H1 (cell line): ENCODE measurements around the gene POU2F1. TPM values are rescaled to one million over a fixed set of nuclear protein-coding genes. Genes with fewer than 3 reads are reported as not detected.

Experiments used
- ASH2L ChIP-seq: fragments of 200-600, 300-600 bp; sonication (generic); IDR thresholded peaks from one replicate; pipeline ENCODE4 v1.7.1; 2017; ENCODE audit warnings: low read length
- ATF3 ChIP-seq: IDR thresholded peaks from 2 replicates; pipeline ENCODE4 v1.6.1; 2011; ENCODE audit warnings: low read depth, mild to moderate bottlenecking, low read length; ENCODE audit not compliant: insufficient read depth
- CREB1 ChIP-seq: IDR thresholded peaks from 2 replicates; pipeline ENCODE4 v1.6.1; 2012; ENCODE audit warnings: inconsistent platforms
- CTBP2 ChIP-seq: IDR thresholded peaks from 2 replicates; pipeline ENCODE4 v1.7.0; 2011; ENCODE audit warnings: borderline replicate concordance, mild to moderate bottlenecking, moderate library complexity, mixed read lengths, low read length; ENCODE audit not compliant: insufficient read depth, insufficient read length
- CTCF ChIP-seq, 3 experiments: IDR thresholded peaks; 1 replicate in 2 of 3; 2 replicates in 1 of 3; pipeline versions ENCODE4 v1.5.1 to v1.6.1; 2011; ENCODE audit warnings: low read length in 3 of 3, mild to moderate bottlenecking in 3 of 3, inconsistent platforms in 2 of 3, low read depth in 1 of 3, moderate library complexity in 1 of 3; ENCODE audit not compliant: insufficient read depth in 1 of 3; ENCODE audit errors: control extremely low read depth in 1 of 3
- EGR1 ChIP-seq: IDR thresholded peaks from 2 replicates; pipeline ENCODE4 v1.6.1; 2011; ENCODE audit warnings: low read depth, low read length, borderline replicate concordance
- KDM4A ChIP-seq: IDR thresholded peaks from one replicate; pipeline ENCODE4 v1.7.1; 2012; ENCODE audit warnings: low read depth, mild to moderate bottlenecking, moderate library complexity, low read length, inconsistent platforms; ENCODE audit not compliant: severe bottlenecking
- MAX ChIP-seq: IDR thresholded peaks from 2 replicates; pipeline ENCODE4 v1.6.1; 2012; ENCODE audit warnings: inconsistent platforms
- NRF1 ChIP-seq: IDR thresholded peaks from 2 replicates; pipeline ENCODE4 v1.6.1; 2011; ENCODE audit warnings: mild to moderate bottlenecking, low read depth, low read length, improper control_type of control experiment
- PHF8 ChIP-seq: fragments of 200-600 bp; sonication (generic); conservative IDR thresholded peaks from 2 replicates; pipeline ENCODE4 v1.7.1; 2012; ENCODE audit warnings: low read depth, mild to moderate bottlenecking, inconsistent platforms, low read length, moderate library complexity
- POU5F1 ChIP-seq: IDR thresholded peaks from 2 replicates; pipeline ENCODE4 v1.6.1; 2011; ENCODE audit warnings: low read depth, mild to moderate bottlenecking, low read length, moderate library complexity
- RXRA ChIP-seq: IDR thresholded peaks from 2 replicates; pipeline ENCODE4 v1.6.1; 2011; ENCODE audit warnings: low read depth, mild to moderate bottlenecking, low read length, moderate library complexity; ENCODE audit not compliant: insufficient read depth
- SP2 ChIP-seq: IDR thresholded peaks from 2 replicates; pipeline ENCODE4 v1.6.1; 2012; ENCODE audit warnings: mild to moderate bottlenecking, low read length, inconsistent platforms
- ZNF274 ChIP-seq: IDR thresholded peaks from 2 replicates; pipeline ENCODE4 v1.7.0; 2012; ENCODE audit warnings: low read length, borderline replicate concordance; ENCODE audit errors: extremely low read depth
- polyA plus RNA-seq, 7 experiments: library from polyadenylated mRNA; depleted of rRNA in 3 of 7; stranded (reverse) in 5 of 7; unstranded in 2 of 7; fragments of >200 nt in 5 of 7; fragments of 200-250 nt in 2 of 7; gene quantifications; 1 replicate in 5 of 7; 2 replicates in 1 of 7; 4 replicates in 1 of 7; pipeline versions ENCODE4 v1.2.1 to v1.2.3, GENCODE V29; 2011 to 2013; ENCODE audit warnings: missing spikeins in 2 of 7, mixed read lengths in 2 of 7
- total RNA-seq: library from RNA; stranded (reverse); fragmentation: NEBNext Ultra II Directional; extraction: Animal tissue kit (Norgen Biotek cat#: 25700); gene quantifications from 2 replicates; pipeline ENCODE4 v1.2.1, GENCODE V29; 2021

POU2F1 gene
- total and polyA plus RNA-seq, 2 of the 8 experiments (the other 6 are each of a cell fraction or from before 2014, with no cell fraction given) = 37.0 to 57.2 TPM

GRCh38 chr1:167439301-167439988 lies 218.8 kb downstream of the POU2F1 start (continued):
- TF ChIP-seq PHF8 (0 out of 2 replicates have a peak, but pooled peaks have one; percentile 39), ATF3 (no peak), RXRA (no peak), CTBP2 (no peak), POU5F1 (no peak), SP2 (no peak), KDM4A (peak; percentile 99), NRF1 (peak; percentile 65), CTCF (IDR thresholded peaks at IDR 0.05; ENCODE audit: control extremely low read depth in 1 of 3, insufficient read depth in 1 of 3, low read depth in 1 of 3, low read length in 3 of 3) (peak in 2 of 3 experiments; percentile 4 to 25; a peak in 2 of 4 replicates), ASH2L (peak; percentile 84), ZNF274 (no peak), EGR1 (peak; percentile 90), MAX (peak; percentile 93), CREB1 (0 out of 2 replicates have a peak, but pooled peaks have one; percentile 7)
